HepG2 (cell line): ENCODE measurements around the gene MPST. TPM values are rescaled to one million over a fixed set of nuclear protein-coding genes. Genes with fewer than 3 reads are reported as not detected.

Experiments used
- ATF4 ChIP-seq, 2 experiments: fragments of 450-650 bp in 1 of 2; sonication (generic) in 1 of 2; formaldehyde crosslinking; IDR thresholded peaks; 2 replicates each; pipeline versions ENCODE4 v1.5.0 to v1.8.0; 2020 to 2022; ENCODE audit warnings: mild to moderate bottlenecking in 1 of 2, missing genetic modification reagents in 1 of 2
- BCL6 ChIP-seq: IDR thresholded peaks from 2 replicates; pipeline ENCODE4 v1.6.1; 2016; ENCODE audit warnings: missing genetic modification reagents, missing compliant biosample characterization
- HOMEZ ChIP-seq: IDR thresholded peaks from 2 replicates; pipeline ENCODE4 v1.6.1; 2016; ENCODE audit warnings: low read depth
- ISL2 ChIP-seq: sonication (generic); formaldehyde crosslinking; IDR thresholded peaks from 2 replicates; pipeline ENCODE4 v1.5.0; 2020; ENCODE audit warnings: missing genetic modification reagents
- JUN ChIP-seq: sonication (generic); formaldehyde crosslinking; IDR thresholded peaks from 2 replicates; pipeline ENCODE4 v1.4.0; 2020; ENCODE audit warnings: mild to moderate bottlenecking, missing genetic modification reagents
- KAT8 ChIP-seq: IDR thresholded peaks from 2 replicates; pipeline ENCODE4 v1.6.1; 2016; ENCODE audit warnings: missing genetic modification reagents, missing compliant biosample characterization
- MAX ChIP-seq: IDR thresholded peaks from 2 replicates; pipeline ENCODE4 v1.6.1; 2012; ENCODE audit warnings: inconsistent platforms
- MIER3 ChIP-seq: IDR thresholded peaks from 2 replicates; pipeline ENCODE4 v1.6.1; 2016; ENCODE audit warnings: missing compliant biosample characterization, borderline replicate concordance
- PRMT3 ChIP-seq: sonication (generic); formaldehyde crosslinking; IDR thresholded peaks from 2 replicates; pipeline ENCODE4 v1.8.1; 2022; ENCODE audit warnings: low read depth, mild to moderate bottlenecking, moderate library complexity, missing genetic modification reagents, borderline replicate concordance
- RXRB ChIP-seq: IDR thresholded peaks from 2 replicates; pipeline ENCODE4 v1.6.1; 2016; ENCODE audit warnings: borderline replicate concordance, missing genetic modification reagents, missing compliant biosample characterization
- SNRNP70 ChIP-seq: fragments of 200-400 bp; formaldehyde crosslinking; IDR thresholded peaks from 2 replicates; pipeline ENCODE4 v1.6.1; 2017; ENCODE audit warnings: mild to moderate bottlenecking, low read depth, low read length, moderate library complexity
- ZBTB33 ChIP-seq: sonication (generic); formaldehyde crosslinking; IDR thresholded peaks from 2 replicates; pipeline ENCODE4 v1.4.0; 2020; ENCODE audit warnings: missing genetic modification reagents
- ZBTB7B ChIP-seq: sonication (generic); formaldehyde crosslinking; IDR thresholded peaks from 2 replicates; pipeline ENCODE4 v1.4.0; 2020; ENCODE audit warnings: missing genetic modification reagents
- ZNF263 ChIP-seq: sonication (generic); formaldehyde crosslinking; IDR thresholded peaks from 2 replicates; pipeline ENCODE4 v1.4.0; 2020; ENCODE audit warnings: missing genetic modification reagents
- ZNF414 ChIP-seq: sonication (generic); formaldehyde crosslinking; IDR thresholded peaks from 2 replicates; pipeline ENCODE4 v1.5.0; 2020; ENCODE audit warnings: missing genetic modification reagents
- ZNF609 ChIP-seq: sonication (generic); formaldehyde crosslinking; IDR thresholded peaks from 2 replicates; pipeline ENCODE4 v1.4.0; 2020; ENCODE audit warnings: mild to moderate bottlenecking, missing genetic modification reagents, borderline replicate concordance
- ZZZ3 ChIP-seq: sonication (generic); formaldehyde crosslinking; IDR thresholded peaks from 2 replicates; pipeline ENCODE4 v1.4.0; 2020; ENCODE audit warnings: missing genetic modification reagents, mild to moderate bottlenecking, borderline replicate concordance
- polyA plus RNA-seq, 8 experiments: library from polyadenylated mRNA; depleted of rRNA in 3 of 8; stranded (reverse) in 7 of 8; unstranded in 1 of 8; fragments of >200 nt; fragmentation: Illumina TruSeq in 4 of 8; extraction: Trizol in 4 of 8; gene quantifications; 2 replicates each; pipeline versions ENCODE4 v1.2.1 to v1.2.3, GENCODE V29; 2011 to 2016; ENCODE audit warnings: low read depth in 4 of 8, missing spikeins in 1 of 8, mixed read lengths in 1 of 8; ENCODE audit not compliant: insufficient read depth in 1 of 8
- total RNA-seq, 5 experiments: library from RNA; depleted of rRNA; stranded (reverse); fragments of >200 nt; fragmentation: Illumina TruSeq; extraction: Trizol; gene quantifications; 2 replicates each; pipeline ENCODE4 v1.2.3, GENCODE V29; 2016; ENCODE audit warnings: low read depth in 1 of 5

MPST gene
- total and polyA plus RNA-seq, 2 of the 13 experiments (the other 11 are each of a cell fraction or from before 2014, with no cell fraction given) = 133 to 141 TPM

- 0 out of 2 replicates have a peak, but pooled peaks have one; percentile 24 for TF ChIP-seq KAT8
- no peak for TF ChIP-seq ZNF263 (CRISPR knock-in tag)
- TF ChIP-seq HOMEZ (CRISPR knock-in tag) = no peak
- peak; percentile 51 for TF ChIP-seq ZBTB33 (CRISPR knock-in tag)
- peak; percentile 61; the same call in 1 of the 2 replicates for TF ChIP-seq PRMT3 (CRISPR knock-in tag)
- TF ChIP-seq ISL2 (CRISPR knock-in tag) = peak; percentile 56; the same call in 1 of the 2 replicates
- peak; percentile 83; the same call in 1 of the 2 replicates for TF ChIP-seq ZNF609 (CRISPR knock-in tag)
- TF ChIP-seq ZNF414 = peak; percentile 93
- TF ChIP-seq ATF4 (CRISPR knock-in tag; IDR thresholded peaks at IDR 0.05) = no peak
- TF ChIP-seq ZZZ3 (CRISPR knock-in tag) = peak; percentile 31; the same call in 1 of the 2 replicates
- TF ChIP-seq BCL6 (CRISPR knock-in tag) = peak; percentile 70; the same call in 1 of the 2 replicates
- peak; percentile 92 for TF ChIP-seq RXRB (CRISPR knock-in tag)
- TF ChIP-seq MIER3 = peak; percentile 22; the same call in 1 of the 2 replicates
- TF ChIP-seq ZBTB7B (CRISPR knock-in tag) = peak; percentile 63; the same call in 1 of the 2 replicates
- no peak for TF ChIP-seq SNRNP70
- peak; percentile 37; the same call in 1 of the 2 replicates for TF ChIP-seq JUN (CRISPR knock-in tag)
- TF ChIP-seq MAX = peak; percentile 75
These were observed 4.3 kb downstream of the MPST start (continued) for GRCh38 chr22:37023743-37024338.
